ENCODE measurements around the gene TEAD1.

The TEAD1 gene

DNA sequence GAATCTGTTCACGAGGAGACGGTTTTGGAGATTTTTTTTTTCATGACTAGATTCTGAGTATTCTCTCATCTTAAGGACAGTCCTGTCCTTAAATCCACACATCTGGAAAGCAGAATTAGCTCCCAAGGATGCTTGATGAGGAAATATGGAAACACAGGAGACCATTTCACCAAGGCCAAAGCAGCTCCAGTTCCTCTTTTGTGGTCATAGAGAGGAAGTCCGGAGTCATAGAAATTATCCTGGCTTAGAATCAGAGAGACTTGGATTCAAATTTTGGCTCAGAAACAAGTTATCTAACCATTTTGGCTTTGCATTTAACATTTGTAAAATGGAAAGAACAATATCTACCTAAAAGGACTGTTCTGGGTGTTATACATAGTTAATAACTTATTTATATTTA, 7.3 kb upstream of the TEAD1 start:
- no peak for DNase-seq (ENCODE audit: low read depth in 2 of 2)

DNA sequence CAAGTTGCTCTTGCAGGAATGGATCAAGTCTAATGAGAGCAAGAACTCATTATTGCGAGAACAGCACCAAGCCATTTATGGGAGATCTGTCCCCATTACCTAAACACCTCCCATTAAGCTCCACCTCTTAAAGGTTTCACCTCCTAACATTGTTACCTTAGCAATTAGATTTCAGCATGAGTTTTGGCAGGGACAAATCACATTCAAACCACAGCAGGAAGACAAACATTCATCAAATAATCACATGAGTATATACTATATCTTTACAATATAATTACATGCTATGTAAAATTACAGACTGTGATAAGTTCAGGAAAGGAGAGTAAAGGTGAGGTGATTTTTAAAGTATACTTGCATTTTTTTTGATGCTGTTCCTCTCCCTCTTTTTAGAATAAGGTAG, 6.6 kb upstream of the TEAD1 start:
- DNase-seq (ENCODE audit: low read depth in 2 of 2), result no peak

DNA sequence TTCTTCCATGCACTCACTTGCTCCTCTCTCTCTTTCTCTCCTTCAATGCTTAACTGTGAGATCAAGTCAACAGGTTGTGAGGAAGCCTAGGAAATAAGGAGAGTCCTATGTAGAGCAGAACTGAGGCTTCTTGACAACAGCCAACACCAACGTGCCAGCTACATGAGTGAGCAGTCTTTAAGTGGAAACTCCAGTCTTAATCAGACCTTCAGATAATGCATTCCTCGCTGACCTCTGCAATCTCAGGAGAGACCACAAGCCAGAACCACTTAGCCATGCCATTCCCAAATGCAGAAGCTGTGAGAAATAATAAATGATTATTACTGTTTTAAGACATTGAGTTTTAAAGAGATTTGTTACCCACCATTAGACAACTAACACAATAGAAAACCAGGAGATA, 6.1 kb upstream of the TEAD1 start:
- DNase-seq (ENCODE audit: low read depth in 2 of 2), result no peak

DNA sequence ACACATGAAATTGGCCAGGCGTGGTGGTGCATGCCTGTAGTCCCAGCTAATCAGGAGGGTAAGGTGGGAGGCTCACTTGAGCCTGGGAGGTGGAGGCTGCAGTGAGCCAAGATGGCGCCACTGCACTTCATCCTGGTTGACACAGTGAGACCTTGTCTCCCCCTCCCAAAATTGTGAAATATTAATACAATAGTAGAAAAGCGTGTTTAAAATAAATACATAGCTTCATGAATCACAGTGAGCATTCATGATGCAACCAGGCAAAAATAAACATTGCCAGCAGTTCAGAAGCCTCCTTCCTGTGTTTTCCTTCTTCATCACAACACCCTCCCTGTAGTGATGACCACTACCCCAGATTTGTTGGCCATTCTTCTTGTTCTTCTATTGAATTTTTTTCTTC, 4.3 kb upstream of the TEAD1 start:
- DNase-seq (ENCODE audit: low read depth in 2 of 2), result no peak

DNA sequence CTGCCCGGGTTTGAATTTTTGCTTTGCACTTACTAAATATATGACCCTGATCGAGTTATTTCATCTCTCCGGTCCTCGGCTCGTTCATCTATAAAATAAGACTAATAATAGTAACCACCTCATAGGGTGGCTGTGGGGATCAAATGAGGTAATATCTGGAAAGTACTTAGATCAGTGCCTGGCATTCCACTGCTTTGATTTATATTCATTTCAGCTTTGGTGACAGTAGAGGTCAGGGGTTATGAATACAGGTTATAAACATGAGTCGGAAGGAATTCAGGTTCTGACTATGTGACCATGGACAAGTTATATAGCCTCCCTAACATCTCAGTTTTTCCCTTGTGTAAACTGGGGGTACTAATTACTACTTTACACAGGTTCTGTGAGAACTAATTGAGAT, 2.9 kb upstream of the TEAD1 start:
- no peak for DNase-seq (ENCODE audit: low read depth in 2 of 2)

DNA sequence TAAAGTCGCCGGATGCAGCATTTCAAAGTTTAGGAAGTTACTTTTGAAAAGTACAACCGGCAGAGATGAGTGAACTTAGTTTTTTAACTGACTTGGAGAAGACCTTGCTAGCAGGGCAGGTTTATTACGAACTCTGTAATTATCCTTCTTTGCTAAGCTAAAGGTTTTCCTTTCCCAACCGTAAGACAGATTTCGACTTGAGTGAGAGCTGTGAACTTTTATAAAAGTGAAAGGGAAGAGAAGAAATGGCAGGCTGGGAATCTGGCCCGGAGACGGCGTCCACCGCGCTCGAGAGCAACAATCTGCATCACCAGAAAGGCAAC, 659 bp upstream of the TEAD1 start:
- DNase-seq (ENCODE audit: low read depth in 2 of 2), result no peak

DNA sequence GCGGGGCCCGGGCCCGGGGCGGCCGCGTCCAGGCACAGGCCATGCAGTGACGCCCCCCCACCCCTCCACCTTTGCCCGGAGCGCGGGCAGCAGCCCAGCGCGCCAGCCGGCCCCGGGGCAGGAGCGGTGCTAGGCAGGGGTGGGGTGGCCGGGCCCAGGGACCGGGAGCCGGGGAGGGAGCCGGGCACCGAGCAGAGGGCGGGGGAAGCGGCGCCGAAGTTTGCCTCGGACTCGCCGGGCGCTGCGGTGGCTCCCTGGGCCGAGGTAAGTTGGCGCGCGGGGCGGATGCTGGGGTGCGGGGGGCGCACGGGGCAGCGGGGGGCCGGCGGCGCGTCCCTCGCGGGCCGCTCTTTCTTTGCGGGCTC, 332 bp downstream of the TEAD1 start:
- no peak for DNase-seq (ENCODE audit: low read depth in 2 of 2)

DNA sequence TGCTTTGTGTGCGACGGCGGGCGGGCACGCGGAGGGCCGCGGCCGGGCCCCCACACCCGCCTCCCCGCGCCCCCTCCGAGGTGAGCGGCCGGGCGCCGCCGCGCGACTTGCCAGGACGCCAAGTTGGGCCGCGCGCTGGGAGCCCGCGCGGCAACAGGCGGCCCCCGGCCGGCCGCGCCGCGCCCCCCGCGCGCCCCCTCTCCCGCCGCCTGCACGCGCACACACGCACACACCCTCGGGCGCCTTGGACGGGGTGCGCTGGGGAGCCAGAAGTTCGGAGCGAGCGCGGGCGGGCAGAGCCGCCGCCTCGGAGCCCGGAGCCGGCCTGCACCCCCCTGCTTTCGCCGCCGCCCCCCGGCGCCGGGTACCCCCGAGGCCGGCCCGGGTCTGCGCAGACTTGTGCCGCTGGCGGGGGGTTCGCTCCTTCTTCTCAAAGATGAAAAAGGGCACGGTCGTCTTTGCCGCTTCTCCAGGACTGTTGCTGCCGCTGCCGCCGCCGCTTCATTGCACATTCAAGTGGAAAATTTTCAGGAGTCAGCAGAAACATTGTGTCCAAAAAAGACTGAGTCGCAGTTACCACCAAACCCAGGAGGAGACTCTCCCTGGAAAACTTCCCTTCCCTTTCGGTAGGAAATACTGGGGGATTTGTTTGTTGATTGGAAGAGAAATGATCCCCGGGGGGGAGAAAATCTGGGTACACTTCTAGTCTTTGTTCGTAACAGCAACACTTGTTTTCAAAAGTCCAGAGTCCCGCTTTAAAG, 895 bp downstream of the TEAD1 start:
- DNase-seq (ENCODE audit: low read depth in 2 of 2), result no peak

DNA sequence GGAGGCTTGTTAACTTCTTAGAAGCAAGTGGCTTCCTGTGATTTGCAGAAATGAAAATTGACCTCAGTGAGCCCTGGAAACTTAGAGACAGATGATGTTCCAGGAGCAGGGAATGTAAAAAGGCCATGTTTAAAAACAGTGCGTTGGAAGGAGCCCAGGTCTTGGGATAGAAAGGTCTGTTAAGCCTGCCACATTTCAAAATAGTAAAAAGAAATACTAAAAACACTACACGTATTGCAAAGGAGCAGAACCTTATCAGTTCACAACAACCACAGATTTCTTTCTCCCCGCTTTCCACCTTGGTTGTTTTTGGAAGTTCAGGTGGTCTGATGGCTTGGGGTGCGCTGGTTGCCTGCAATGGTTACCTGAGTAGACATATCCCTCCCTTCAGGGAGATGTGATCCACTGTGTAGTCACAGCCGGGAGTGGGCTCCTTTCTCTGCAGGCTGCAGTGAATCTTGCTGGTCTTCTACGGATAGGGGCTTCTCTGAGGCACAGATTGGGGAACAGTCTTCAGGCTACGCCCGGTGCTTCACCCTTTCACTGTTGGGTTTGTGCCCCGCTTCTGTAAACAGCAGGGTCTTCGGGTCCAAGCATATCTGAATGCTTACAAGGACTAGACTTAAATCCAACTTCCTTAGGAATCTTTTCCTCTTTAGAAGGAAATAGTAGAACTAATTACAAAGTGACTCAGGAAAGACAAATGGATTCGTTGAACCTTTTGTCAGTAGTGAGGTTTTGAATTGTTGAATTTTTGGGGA, 1.9 kb downstream of the TEAD1 start:
- no peak for DNase-seq (ENCODE audit: low read depth in 2 of 2)

DNA sequence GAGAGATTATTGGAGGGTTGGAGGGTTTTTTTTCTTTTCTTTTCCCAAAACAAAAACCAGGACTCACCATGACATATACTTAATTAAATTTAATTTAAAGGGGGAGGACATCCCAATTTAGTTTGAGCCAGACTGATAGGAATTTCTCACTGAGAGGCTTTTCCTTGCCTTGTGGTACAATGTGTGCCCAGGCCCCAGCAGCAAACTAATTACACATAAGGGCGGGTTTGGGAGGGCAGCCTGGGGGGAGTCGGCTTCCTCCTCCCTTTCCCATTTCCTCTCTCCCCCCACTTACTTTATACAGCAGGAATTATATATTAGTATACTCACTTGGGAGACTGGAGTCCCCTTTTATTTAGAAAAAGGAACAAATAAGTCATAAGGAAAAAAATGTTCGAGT, 2.9 kb downstream of the TEAD1 start:
- no peak for DNase-seq (ENCODE audit: low read depth in 2 of 2)

DNA sequence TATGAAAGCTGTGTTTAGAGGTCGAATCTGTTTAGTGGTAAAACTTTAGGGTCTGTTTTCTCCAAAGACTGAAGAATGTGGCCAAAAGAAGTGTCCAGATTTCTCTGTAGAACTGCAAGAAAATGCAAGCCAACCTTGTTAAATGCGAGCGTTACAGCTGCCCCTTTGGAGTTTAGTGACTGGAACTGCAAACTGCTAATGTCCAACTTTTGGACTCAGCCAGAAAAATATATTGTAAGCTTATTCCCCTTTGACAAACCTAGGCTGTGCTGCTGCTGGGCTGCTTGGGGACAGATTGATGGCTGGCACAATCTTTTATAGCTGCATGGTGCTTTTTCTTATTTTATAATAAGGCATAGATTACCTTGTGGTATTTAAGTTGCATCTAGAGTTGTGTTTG, 3.9 kb downstream of the TEAD1 start:
- DNase-seq (ENCODE audit: low read depth in 2 of 2), result no peak

DNA sequence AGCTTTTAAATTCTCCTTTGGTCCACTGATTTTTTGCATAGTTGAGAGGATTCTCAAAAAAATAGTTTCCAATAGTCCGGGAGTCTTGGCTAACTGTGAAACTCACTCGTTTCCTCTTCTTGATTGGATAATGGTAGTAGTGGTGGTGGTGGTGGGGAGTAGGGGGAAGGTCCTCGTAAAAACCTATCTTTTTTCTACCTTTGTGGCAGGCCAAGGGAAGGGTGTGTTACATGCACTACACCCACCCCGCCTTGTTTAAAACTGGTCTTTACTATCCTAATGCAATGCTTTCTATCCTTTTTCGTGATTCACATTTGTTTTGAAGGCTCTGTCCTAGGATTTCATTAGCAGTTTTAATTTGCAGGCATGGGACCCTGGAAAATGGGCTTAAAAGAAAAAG, 4.8 kb downstream of the TEAD1 start:
- no peak for DNase-seq (ENCODE audit: low read depth in 2 of 2)

DNA sequence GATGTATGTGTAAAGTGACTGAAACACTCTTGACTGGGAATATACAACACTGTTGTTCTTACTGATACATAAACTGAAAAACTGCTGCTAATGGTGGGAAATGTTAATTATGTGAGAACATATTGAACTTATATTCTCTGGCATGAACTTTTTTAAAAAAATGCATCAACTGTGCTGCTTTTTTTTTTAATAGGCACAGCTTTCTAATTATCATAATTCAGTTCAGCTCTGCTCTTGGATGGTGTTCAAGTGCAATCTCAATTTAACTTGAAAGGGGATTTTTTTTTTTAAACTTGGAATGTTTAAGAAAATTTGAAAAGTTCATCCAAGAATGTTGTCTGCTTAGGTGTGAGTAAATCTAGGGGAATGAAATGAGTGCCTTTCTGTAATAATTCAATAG, 5.2 kb downstream of the TEAD1 start:
- DNase-seq (ENCODE audit: low read depth in 2 of 2), result no peak

DNA sequence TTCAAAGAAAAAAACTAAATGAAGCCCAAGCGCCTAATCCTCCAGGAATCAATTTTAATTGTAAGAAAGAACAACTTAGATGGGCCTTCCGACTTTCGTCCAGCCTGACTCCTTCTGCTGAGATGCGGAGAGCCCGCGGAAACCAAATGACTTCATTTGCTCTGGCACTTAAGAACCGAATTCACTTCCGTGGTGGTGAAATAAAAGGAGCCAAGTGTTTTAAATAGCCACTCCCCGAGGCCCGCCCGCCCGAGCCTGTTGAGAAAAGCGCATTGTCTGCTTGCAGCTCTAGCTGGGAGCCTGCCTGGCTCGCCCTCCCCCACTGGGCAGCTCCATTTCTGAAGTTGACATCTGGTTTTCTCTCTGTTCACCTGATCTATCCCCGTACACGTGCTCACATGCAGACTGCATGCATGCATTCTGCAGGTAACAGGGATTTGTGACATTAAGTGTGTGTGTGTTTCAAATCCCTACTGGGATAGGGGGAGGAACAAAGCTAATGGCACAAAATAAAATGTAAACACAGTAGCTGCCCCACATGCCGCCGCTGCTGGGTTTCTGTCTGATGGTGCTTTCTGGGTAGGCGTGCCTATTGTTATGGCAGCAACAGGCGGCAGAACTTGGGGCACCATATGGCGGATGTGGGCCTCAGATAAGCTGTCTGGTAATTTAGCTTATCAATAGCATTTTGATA, 6.2 kb downstream of the TEAD1 start:
- no peak for DNase-seq (ENCODE audit: low read depth in 2 of 2)

DNA sequence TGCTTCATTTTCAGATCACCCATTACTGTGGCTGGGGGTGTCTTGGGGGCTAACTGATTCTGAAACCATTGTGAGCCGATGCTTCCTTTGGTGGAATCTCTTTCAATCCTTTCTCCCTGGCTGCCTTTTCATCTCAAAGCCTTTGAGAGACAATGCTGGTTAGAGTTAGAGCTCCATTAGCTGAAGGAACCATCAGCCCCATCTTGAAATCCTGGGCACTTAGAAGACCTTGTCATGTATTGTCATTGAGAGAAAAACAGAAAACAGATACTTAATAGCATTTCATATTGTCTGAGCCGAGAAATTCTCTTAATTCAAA, 6.7 kb downstream of the TEAD1 start:
- no peak for DNase-seq (ENCODE audit: low read depth in 2 of 2)

DNA sequence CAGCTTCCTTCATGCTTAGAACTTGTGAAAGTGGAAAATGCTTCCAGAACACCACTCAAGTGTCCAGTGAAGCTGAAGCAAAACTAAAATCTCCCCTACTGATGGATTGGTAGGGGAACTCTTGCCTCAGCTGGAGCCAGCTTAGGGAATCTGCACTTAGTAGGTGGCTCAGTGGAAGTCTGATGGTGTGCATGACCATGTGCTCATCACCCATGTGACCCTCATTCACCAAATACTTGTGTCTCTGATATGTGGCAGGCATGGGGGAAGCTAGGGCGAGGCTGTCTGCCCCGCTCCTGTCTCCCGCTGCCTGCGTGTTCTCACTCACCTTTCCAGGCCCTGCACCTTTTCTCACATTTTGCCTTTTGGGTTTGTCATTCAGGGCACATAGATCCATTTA, 7.2 kb downstream of the TEAD1 start:
- no peak for DNase-seq (ENCODE audit: low read depth in 2 of 2)

DNA sequence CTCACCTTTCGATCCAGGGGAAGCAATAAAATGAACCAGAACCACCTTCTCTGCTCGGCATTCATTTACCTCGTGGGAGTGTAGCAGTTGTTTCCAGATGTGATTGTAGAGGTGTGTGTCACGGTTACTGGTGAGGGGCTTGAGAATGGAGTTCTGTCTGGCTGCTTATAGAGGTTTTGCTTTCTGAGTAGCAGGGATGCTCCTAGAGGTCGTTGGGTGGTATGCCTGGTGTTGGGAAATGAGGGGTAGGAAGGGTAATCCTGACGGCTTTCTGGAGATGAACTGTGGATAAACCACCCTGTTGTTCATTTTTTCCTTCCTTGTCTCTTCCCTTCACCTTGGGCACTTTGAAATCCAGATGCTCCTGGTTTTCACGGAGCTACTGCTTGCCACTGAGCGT, 8.1 kb downstream of the TEAD1 start:
- DNase-seq (ENCODE audit: low read depth in 2 of 2), result no peak

DNA sequence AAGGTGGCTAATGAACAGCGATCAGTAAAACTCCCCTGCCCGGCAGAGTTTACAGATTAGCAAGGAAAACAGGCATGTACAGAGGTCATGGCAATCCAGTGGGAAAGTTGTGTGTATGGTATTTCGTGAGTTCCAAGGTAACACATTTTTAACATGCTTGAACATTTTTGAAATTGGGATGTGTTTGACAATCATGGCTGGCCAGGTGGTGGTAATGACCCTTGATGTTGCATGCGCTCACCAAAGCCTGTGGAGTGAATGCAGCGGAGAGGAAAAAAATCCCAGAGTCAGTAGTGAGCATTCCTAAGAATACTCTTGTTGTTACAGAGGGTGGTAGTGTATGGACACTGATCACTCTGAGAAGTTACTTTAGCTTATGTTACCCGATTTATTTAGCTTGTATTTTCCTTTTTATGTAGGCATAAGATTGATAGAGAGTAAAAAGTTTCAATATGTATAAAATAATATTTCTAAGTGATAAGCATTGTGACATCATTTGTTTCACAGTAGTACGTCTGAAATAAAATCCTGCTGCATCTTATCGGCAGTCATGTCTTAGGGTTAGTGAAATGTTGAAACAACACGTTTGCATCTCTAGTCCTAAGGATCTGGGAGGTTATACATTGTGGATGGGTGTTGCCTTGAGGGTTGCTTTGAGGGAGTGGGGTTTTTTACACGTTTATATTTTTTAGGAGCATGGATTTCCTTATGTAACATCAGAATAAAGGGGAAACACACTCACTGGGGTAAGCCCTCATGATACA, 8.7 kb downstream of the TEAD1 start:
- no peak for DNase-seq (ENCODE audit: low read depth in 2 of 2)

DNA sequence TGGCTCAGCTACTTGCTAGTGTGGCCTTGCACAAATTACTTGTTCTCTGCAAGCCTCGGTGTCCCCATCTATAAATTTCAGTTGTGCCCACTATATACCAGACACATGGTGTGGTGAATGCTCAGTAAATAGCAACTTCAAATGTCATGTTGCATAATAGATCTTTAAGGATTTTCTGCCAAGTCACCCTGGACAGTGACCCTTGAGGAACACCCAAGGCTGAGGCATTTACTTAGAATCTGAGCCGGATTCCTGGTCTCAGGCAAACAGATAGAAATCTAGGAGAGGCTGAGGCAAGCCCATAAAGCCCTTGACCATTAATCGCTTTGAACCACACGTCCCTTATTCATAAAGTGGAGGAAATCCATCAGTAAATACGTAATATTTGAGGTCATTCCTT, 9.7 kb downstream of the TEAD1 start:
- no peak for DNase-seq (ENCODE audit: low read depth in 2 of 2)

DNA sequence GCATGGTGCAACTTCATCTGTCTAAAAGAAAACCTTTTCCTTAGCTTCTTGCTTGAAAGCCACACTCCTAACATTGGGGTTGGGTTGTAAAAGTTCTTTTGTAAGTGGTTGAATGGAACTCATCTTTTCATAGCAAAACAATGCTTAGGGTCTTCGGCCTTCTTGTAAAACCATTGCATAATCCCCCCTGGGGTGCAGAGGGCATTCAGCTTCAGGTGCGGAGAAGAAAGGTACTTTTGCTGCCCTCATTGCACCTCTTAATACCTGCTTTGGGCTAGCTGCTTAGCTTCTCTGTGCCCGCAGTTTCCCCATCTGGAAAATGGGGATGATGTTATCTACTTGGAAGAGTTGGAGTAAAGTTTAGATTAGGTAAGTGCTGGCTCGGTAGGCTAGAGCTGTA, 10.1 kb downstream of the TEAD1 start:
- no peak for DNase-seq (ENCODE audit: low read depth in 2 of 2)

DNA sequence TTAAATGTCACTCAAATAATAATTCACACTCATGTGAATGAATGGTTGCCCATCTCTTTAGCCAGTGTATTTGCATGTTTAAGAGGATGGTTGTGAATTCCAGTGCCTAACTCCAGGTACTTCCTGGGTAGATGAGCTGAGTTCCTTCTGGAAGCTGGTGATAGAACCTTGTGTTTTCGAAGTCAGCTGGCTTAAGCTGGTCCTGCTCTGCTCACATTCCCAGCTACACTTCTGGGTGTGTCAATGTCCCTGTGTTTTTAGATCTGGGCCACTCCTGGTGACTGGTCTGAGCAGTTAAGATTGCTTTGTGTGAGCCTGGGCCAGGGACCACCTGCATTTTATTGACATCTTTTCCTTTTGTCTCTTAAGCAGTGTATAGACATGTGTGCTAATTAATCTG, 10.6 kb downstream of the TEAD1 start:
- no peak for DNase-seq (ENCODE audit: low read depth in 2 of 2)

DNA sequence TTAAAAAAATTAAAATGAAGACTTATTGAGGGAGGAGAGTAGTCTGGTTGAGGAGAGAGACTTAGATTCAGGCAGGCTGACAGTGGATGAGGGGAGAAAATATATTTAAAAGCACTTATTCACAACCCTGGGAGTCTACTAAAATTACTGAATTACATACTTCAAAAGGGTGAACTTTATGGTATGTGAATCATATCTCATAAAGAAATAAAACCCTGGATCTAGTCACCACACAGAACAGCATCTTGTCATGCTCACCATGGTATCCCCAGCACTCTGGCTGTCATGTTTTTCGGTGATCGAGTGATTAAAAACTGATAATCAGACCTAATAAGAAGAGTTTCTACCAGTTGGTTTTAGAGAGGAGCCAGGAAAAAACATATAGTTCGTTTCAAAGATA, 11.0 kb downstream of the TEAD1 start:
- no peak for DNase-seq (ENCODE audit: low read depth in 2 of 2)
